ENCODE measurements around the gene ZNF654. TPM values are rescaled to one million over a fixed set of nuclear protein-coding genes. Genes with fewer than 3 reads are reported as not detected.

The ZNF654 gene
- polyA plus RNA-seq, 1 of the 3 experiments (the other 2 are of a cell fraction): 1.6 TPM

DNA sequence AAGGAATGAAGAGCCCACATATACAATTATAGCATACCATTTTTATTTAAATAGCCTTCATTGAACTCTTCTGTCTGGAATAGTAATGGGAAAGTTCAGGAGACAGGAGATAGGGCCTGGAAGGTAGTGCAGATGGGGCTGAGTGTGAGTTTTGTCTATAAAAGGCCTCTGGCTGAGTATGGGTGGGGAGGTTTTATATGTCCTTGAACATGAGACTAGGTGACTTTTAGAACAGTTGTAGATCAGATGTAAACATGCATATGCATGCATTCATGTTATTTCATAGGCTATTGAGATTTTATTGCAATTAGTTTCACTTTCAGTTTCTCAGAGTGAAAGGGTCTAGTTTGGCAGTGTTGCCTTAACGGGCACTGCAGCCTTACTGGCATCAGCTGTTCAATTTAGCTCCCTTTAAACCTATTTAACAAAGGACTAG is 27.4 kb upstream of the ZNF654 start:
- peak overlapping the region in 1 of 2 experiments; percentile 38; a peak in 3 of 4 replicates for H3K27ac ChIP-seq (ENCODE audit: low read depth in 2 of 2, low read length in 1 of 2)
- no peaks in the 10 kb centered on the region for H3K27me3 ChIP-seq (ENCODE audit: insufficient read depth)
- no peaks in the 10 kb centered on the region for H3F3A ChIP-seq (replicated peaks; ENCODE audit: insufficient read depth)
- ChIA-PET CTCF (interaction anchor here (1.2 to 1.6 kb wide), 2 partner anchors 26 to 27 kb away, joined by 3 read pairs; no protein-coding TSS in a partner anchor), POLR2A (no interaction called here)
- H3K9me2 ChIP-seq: no peaks in the 10 kb centered on the region
- no peaks in the 10 kb centered on the region for H3K9me3 ChIP-seq
- H3K9ac ChIP-seq: peak overlapping the region; percentile 35
- peak overlapping the region; percentile 73 for H3K4me2 ChIP-seq
- peak overlapping the region; percentile 34 to 56 for H3K4me3 ChIP-seq (ENCODE audit: low read depth in 2 of 2, low read length in 1 of 2)
- 11% methylated on average over 1 of the region's 1 CpG for WGBS (ENCODE audit: low lambda C conversion rate)
- no peak for TF ChIP-seq TEAD4 (IDR thresholded peaks at IDR 0.05; ENCODE audit: borderline replicate concordance, insufficient read depth)
- TF ChIP-seq FOXM1 (IDR thresholded peaks at IDR 0.05; ENCODE audit: low read depth): no peak
- TF ChIP-seq, protein P1, sequence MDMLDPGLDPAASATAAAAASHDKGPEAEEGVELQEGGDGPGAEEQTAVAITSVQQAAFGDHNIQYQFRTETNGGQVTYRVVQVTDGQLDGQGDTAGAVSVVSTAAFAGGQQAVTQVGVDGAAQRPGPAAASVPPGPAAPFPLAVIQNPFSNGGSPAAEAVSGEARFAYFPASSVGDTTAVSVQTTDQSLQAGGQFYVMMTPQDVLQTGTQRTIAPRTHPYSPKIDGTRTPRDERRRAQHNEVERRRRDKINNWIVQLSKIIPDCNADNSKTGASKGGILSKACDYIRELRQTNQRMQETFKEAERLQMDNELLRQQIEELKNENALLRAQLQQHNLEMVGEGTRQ (IDR thresholded peaks at IDR 0.05; ENCODE audit: borderline replicate concordance, low read depth, low read length): no peak
- no peak for TF ChIP-seq RFX5 (IDR thresholded peaks at IDR 0.05; ENCODE audit: low read length)
- no peak for TF ChIP-seq ELF1 (IDR thresholded peaks at IDR 0.05)
- no peak for TF ChIP-seq RCOR1 (IDR thresholded peaks at IDR 0.05; ENCODE audit: low read length)
- TF ChIP-seq, protein P2, sequence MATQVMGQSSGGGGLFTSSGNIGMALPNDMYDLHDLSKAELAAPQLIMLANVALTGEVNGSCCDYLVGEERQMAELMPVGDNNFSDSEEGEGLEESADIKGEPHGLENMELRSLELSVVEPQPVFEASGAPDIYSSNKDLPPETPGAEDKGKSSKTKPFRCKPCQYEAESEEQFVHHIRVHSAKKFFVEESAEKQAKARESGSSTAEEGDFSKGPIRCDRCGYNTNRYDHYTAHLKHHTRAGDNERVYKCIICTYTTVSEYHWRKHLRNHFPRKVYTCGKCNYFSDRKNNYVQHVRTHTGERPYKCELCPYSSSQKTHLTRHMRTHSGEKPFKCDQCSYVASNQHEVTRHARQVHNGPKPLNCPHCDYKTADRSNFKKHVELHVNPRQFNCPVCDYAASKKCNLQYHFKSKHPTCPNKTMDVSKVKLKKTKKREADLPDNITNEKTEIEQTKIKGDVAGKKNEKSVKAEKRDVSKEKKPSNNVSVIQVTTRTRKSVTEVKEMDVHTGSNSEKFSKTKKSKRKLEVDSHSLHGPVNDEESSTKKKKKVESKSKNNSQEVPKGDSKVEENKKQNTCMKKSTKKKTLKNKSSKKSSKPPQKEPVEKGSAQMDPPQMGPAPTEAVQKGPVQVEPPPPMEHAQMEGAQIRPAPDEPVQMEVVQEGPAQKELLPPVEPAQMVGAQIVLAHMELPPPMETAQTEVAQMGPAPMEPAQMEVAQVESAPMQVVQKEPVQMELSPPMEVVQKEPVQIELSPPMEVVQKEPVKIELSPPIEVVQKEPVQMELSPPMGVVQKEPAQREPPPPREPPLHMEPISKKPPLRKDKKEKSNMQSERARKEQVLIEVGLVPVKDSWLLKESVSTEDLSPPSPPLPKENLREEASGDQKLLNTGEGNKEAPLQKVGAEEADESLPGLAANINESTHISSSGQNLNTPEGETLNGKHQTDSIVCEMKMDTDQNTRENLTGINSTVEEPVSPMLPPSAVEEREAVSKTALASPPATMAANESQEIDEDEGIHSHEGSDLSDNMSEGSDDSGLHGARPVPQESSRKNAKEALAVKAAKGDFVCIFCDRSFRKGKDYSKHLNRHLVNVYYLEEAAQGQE (IDR thresholded peaks at IDR 0.05; ENCODE audit: low read depth, low read length): no peak
- no peak for TF ChIP-seq JUND (IDR thresholded peaks at IDR 0.05)
- no peak for TF ChIP-seq MEF2A (IDR thresholded peaks at IDR 0.05; ENCODE audit: borderline replicate concordance, low read depth)
- TF ChIP-seq POLR2AphosphoS5 (IDR thresholded peaks at IDR 0.05; ENCODE audit: low read depth, low read length): no peak
- TF ChIP-seq SIN3A (IDR thresholded peaks at IDR 0.05; ENCODE audit: borderline replicate concordance, low read depth, low read length): no peak
- TF ChIP-seq FOSL2 (IDR thresholded peaks at IDR 0.05; ENCODE audit: borderline replicate concordance, low read depth): no peak
- TF ChIP-seq CHD2 (IDR thresholded peaks at IDR 0.05; ENCODE audit: low read length, partially characterized antibody): no peak
- TF ChIP-seq IRF3 (IDR thresholded peaks at IDR 0.05; ENCODE audit: low read depth, low read length): no peak
- no peak for TF ChIP-seq GABPA (IDR thresholded peaks at IDR 0.05; ENCODE audit: low read depth)
- H3K36me3 ChIP-seq (replicated peaks in 1 of 2; ENCODE audit: control insufficient read depth in 1 of 2, insufficient read depth in 2 of 2, low read length in 1 of 2): no peaks in the 10 kb centered on the region
- no peaks in the 10 kb centered on the region for H3K79me2 ChIP-seq (ENCODE audit: insufficient read depth)
- H3K4me1 ChIP-seq (ENCODE audit: control insufficient read depth in 1 of 2, insufficient read depth in 2 of 2, low read depth in 1 of 2, low read length in 1 of 2): peaks cover 0 to 4% of the 10 kb centered on the region in 2 experiments; a peak in 3 of 4 replicates
- H4K20me1 ChIP-seq (ENCODE audit: insufficient read depth): no peaks in the 10 kb centered on the region
- no peak for DNase-seq
- peak overlapping the region; percentile 99 for H2AFZ ChIP-seq (ENCODE audit: low read depth)

All from SK-N-SH (cell line).